Measurements from ENCODE around the gene ADARB1.

DNA sequence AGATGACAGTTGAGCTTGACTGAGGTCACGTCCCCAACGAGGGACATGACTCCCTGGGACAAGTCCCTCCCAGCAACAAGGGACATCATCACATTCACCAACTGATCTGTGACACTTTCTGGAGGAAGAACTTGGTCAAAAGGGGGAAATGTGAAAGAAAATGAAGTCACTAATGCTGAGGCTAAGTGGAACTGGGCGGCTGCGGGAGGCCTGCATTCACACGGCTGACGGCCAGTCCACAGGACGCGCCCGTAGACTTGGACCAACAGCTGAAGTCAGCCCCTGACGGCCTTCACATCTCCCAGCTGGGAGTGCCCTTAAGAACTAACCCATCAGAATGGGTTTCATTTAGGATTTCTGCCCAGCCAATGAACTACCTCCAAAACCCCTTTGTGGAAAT lies 186.7 kb downstream of the ADARB1 start:
- TF ChIP-seq, protein P1, sequence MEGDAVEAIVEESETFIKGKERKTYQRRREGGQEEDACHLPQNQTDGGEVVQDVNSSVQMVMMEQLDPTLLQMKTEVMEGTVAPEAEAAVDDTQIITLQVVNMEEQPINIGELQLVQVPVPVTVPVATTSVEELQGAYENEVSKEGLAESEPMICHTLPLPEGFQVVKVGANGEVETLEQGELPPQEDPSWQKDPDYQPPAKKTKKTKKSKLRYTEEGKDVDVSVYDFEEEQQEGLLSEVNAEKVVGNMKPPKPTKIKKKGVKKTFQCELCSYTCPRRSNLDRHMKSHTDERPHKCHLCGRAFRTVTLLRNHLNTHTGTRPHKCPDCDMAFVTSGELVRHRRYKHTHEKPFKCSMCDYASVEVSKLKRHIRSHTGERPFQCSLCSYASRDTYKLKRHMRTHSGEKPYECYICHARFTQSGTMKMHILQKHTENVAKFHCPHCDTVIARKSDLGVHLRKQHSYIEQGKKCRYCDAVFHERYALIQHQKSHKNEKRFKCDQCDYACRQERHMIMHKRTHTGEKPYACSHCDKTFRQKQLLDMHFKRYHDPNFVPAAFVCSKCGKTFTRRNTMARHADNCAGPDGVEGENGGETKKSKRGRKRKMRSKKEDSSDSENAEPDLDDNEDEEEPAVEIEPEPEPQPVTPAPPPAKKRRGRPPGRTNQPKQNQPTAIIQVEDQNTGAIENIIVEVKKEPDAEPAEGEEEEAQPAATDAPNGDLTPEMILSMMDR (IDR thresholded peaks at IDR 0.05) = no peak
- no peak for TF ChIP-seq ZFX (IDR thresholded peaks at IDR 0.05; ENCODE audit: borderline replicate concordance)

Data from 22Rv1 (cell line).